GM19397 (cell line): ENCODE measurements around the gene PPFIA2.
"Not testable (repeated sequence)": the region's sequence is repeated elsewhere in the genome, so short reads cannot be mapped to it uniquely, and the experiment has no call there.

Experiments
- ATAC-seq: cut with Tn5 transposase; IDR thresholded peaks from one replicate; pipeline ENCODE4 v1.9.1; 2021; ENCODE audit warnings: mild to moderate bottlenecking, moderate library complexity; ENCODE audit not compliant: unreplicated experiment

The PPFIA2 gene

GRCh38 chr12:81216739-81217138 lies 542.4 kb downstream of the PPFIA2 start:
- no peak for ATAC-seq

- no peak for ATAC-seq
These were observed 546.0 kb downstream of the PPFIA2 start for GRCh38 chr12:81212996-81213696.

GRCh38 chr12:81211306-81211705 lies 547.8 kb downstream of the PPFIA2 start:
- no peak for ATAC-seq

GRCh38 chr12:81209772-81210225 lies 549.4 kb downstream of the PPFIA2 start:
- not testable (repeated sequence) for ATAC-seq

GRCh38 chr12:81209012-81209411 lies 550.1 kb downstream of the PPFIA2 start:
- ATAC-seq, result no peak

- ATAC-seq, result no peak
These were observed 550.8 kb downstream of the PPFIA2 start for GRCh38 chr12:81208187-81208911.
